ENCODE data around the gene ASPM.

DNA sequence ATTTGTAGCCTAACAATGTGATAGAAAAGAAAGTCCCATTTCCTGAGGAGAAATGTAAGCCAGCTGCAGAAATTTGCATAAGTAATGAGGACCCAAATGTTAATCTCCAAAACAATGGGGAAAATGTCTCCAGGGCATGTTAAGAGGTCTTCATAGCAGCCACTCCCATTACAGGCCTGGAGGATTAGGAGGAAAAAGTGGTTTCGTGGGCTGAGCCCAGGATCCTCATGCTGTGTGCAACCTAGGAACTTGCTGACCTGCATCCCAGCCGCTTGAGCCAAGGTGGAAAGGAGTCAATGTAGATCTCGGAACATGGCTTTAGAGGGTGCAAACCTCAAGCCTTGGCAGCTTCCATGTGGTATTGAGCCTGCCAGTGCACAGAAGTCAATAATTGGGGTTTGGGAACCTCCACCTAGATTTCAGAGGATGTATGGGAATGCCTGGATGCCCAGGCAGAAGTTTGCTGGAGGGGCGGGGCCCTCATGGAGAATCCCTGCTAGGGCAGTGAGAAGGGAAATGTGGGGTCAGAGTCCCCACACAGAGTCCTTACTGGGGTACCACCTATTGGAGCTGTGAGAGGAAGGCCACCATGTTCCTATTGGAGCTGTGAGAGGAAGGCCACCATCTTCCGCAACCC lies 65.2 kb downstream of the ASPM start:
- TF ChIP-seq, protein P1, sequence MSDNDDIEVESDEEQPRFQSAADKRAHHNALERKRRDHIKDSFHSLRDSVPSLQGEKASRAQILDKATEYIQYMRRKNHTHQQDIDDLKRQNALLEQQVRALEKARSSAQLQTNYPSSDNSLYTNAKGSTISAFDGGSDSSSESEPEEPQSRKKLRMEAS (IDR thresholded peaks at IDR 0.05; ENCODE audit: low read depth): no peak
- TF ChIP-seq, protein P2, sequence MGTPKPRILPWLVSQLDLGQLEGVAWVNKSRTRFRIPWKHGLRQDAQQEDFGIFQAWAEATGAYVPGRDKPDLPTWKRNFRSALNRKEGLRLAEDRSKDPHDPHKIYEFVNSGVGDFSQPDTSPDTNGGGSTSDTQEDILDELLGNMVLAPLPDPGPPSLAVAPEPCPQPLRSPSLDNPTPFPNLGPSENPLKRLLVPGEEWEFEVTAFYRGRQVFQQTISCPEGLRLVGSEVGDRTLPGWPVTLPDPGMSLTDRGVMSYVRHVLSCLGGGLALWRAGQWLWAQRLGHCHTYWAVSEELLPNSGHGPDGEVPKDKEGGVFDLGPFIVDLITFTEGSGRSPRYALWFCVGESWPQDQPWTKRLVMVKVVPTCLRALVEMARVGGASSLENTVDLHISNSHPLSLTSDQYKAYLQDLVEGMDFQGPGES (IDR thresholded peaks at IDR 0.05; ENCODE audit: low read depth, low read length): no peak
- TF ChIP-seq RCOR1 (IDR thresholded peaks at IDR 0.05; ENCODE audit: low read length): no peak
- no peak for TF ChIP-seq POLR2AphosphoS5 (IDR thresholded peaks at IDR 0.05; ENCODE audit: low read depth, low read length)
- no peak for TF ChIP-seq YY1 (IDR thresholded peaks at IDR 0.05; ENCODE audit: low read depth)
- TF ChIP-seq, protein P3, sequence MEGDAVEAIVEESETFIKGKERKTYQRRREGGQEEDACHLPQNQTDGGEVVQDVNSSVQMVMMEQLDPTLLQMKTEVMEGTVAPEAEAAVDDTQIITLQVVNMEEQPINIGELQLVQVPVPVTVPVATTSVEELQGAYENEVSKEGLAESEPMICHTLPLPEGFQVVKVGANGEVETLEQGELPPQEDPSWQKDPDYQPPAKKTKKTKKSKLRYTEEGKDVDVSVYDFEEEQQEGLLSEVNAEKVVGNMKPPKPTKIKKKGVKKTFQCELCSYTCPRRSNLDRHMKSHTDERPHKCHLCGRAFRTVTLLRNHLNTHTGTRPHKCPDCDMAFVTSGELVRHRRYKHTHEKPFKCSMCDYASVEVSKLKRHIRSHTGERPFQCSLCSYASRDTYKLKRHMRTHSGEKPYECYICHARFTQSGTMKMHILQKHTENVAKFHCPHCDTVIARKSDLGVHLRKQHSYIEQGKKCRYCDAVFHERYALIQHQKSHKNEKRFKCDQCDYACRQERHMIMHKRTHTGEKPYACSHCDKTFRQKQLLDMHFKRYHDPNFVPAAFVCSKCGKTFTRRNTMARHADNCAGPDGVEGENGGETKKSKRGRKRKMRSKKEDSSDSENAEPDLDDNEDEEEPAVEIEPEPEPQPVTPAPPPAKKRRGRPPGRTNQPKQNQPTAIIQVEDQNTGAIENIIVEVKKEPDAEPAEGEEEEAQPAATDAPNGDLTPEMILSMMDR (IDR thresholded peaks at IDR 0.05): no peak
- TF ChIP-seq, protein P4, sequence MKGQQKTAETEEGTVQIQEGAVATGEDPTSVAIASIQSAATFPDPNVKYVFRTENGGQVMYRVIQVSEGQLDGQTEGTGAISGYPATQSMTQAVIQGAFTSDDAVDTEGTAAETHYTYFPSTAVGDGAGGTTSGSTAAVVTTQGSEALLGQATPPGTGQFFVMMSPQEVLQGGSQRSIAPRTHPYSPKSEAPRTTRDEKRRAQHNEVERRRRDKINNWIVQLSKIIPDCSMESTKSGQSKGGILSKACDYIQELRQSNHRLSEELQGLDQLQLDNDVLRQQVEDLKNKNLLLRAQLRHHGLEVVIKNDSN (IDR thresholded peaks at IDR 0.05; ENCODE audit: borderline replicate concordance, low read depth): no peak
- no peak for TF ChIP-seq GABPA (IDR thresholded peaks at IDR 0.05; ENCODE audit: low read depth)
- no peak for TF ChIP-seq FOXM1 (IDR thresholded peaks at IDR 0.05; ENCODE audit: low read depth)
- no peak for TF ChIP-seq TEAD4 (IDR thresholded peaks at IDR 0.05; ENCODE audit: borderline replicate concordance, insufficient read depth)
- TF ChIP-seq ELF1 (IDR thresholded peaks at IDR 0.05): no peak
- no peak for TF ChIP-seq EP300 (IDR thresholded peaks at IDR 0.05; ENCODE audit: borderline replicate concordance in 1 of 2, low read depth in 1 of 2, low read length in 1 of 2)
- no peak for TF ChIP-seq JUND (IDR thresholded peaks at IDR 0.05)
